Measurements from ENCODE around the gene HOXA2.

DNA sequence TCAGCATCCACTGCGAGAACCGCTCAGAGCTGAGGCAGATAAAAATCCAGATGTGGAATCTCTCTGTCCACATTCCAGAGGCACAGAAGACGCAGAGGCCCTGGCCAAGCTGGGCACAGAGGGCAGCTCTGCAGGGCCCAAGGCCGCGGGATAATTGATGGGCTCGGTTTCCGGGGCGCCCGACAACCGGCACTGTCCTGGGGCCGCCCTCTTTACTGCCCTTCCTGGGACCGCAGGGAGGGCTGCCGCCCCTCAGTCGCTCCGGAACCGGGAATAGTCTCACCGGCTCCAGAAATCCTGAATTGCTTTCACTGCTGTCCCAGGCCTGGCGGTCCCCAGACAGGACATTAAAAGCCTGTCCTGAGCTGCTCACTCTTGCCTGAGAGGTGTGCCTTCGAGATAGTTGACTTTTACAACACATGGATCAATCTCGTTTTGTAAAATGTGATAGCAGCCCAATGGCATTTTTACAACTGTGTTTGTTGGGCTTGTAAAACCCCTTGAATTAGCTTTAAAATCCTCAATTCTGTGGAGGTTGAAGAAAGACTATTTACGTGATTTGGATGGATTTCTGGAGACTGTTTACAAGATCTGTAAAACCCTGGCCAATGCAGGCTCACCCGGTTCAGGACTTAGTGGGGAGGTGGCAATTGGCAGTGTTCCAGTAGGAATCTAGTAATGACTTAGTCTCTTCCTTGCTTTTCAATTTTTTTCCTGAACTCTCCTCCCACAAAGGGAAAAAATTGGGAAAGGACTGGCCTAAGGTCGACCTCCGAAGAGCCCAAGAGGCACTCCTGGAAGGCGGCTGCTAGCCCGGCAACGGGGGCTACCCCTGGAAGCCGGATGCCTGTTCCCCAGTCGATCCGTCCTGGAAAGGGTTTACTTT lies 46.5 kb upstream of the HOXA2 start:
- TF ChIP-seq, protein P1, sequence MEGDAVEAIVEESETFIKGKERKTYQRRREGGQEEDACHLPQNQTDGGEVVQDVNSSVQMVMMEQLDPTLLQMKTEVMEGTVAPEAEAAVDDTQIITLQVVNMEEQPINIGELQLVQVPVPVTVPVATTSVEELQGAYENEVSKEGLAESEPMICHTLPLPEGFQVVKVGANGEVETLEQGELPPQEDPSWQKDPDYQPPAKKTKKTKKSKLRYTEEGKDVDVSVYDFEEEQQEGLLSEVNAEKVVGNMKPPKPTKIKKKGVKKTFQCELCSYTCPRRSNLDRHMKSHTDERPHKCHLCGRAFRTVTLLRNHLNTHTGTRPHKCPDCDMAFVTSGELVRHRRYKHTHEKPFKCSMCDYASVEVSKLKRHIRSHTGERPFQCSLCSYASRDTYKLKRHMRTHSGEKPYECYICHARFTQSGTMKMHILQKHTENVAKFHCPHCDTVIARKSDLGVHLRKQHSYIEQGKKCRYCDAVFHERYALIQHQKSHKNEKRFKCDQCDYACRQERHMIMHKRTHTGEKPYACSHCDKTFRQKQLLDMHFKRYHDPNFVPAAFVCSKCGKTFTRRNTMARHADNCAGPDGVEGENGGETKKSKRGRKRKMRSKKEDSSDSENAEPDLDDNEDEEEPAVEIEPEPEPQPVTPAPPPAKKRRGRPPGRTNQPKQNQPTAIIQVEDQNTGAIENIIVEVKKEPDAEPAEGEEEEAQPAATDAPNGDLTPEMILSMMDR (IDR thresholded peaks at IDR 0.05) = no peak
- TF ChIP-seq POLR2A (IDR thresholded peaks at IDR 0.05) = peak; percentile 10 to 44

All from adrenal gland (tissue), 5 donors.